HG03460 (cell line): ENCODE measurements around the gene ITPRIPL2.

Source experiments
- ATAC-seq: cut with Tn5 transposase; IDR thresholded peaks from one replicate; pipeline ENCODE4 v1.9.1; 2021; ENCODE audit not compliant: unreplicated experiment

The ITPRIPL2 gene

DNA sequence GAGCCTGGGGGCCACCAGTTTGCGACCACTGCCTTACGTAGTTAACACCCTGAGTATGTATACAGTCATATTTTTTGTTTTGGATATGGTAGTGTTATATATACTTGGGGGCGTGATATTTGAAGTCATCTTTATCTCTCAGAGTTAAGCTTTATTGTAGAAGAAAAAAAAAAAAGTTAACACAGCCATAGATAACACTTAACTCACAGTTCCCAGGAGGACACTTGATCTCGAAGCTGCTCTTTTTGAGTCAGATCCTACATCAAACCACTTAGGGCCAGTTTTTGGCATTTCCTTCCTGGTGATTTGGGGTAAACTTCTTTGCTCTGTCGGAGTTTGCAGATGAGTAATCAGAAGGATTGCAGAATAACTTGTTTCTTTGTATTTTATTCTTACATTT lies 5.8 kb downstream of the ITPRIPL2 start:
- no peak for ATAC-seq

- ATAC-seq = no peak
Observed at GRCh38 chr16:19123535-19124178, 9.9 kb downstream of the ITPRIPL2 start.

DNA sequence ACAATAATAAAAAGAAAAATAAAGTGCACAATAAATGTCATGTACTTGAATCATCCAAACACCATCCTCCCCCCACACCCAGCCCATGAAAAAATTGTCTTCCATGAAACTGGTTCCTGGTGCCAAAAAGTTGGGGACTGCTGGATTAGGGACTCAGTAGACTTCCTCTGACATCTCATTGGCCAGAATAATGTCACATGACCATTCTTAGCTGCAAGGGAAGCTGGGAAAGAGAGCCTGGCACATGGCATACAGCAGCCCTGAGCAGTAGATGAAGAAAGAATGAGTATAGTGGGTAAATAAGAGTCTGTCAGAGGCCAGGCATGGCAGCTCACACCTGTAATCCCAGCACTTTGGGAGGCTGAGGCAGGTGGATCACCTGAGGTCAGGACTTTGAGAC lies 12.5 kb downstream of the ITPRIPL2 start:
- ATAC-seq = no peak

GRCh38 chr16:19127205-19127604 lies 13.4 kb downstream of the ITPRIPL2 start:
- no peak for ATAC-seq

- no peak for ATAC-seq
Observed at GRCh38 chr16:19127674-19128131, 13.9 kb downstream of the ITPRIPL2 start.

DNA sequence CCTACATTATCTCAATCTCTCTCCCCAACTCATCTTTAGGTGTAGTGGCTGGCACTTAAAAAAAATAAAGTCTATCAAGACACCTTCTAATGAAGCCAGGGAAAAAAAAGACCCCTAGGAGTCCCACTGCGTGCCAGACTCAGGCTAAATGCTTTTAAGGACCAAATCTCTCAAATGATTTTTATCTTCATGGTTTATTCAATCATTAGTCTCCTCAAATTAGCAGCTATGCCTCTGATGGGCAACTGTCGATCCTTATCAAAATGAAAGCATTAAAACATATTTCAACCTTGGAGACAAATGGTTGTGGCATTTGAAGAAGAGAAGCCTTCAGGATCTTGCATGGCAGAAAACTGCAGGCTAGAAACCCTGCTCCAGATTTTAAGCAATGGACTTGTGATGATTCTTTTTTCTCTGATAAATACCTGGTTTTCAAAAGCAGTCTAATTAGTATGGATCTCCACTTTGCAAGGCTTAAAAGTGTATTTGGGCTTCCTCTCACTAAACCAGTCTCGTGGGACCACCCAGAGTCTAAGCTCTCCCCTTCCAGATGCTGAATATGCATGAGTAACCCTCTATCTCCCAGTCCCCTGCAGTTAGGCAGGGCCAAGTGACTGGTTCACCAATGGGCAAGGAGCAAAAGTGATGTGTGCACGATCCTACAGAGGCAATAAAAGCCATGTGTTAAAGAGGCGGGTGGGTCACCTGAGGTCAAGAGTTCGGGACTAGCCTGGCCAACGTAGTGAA lies 14.9 kb downstream of the ITPRIPL2 start:
- ATAC-seq = no peak

DNA sequence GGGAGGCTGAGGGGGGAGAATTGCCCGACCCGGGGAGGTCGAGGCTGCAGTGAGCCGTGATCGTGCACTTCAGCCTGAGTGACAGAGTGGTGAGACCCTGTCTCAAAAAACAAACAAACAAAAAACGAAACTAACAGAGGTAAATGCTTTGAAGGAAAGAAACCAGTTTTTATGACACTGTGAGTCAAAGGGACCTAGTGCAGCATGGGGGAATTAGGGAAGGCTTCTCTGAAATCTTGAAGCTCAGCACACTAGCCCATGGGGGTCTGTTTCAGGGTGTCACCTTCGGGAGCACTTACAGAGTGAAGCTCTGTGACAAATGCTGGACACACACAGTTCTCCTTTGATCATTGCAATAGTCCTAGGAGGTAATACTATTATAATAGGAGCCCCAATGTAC lies 16.6 kb downstream of the ITPRIPL2 start:
- no peak for ATAC-seq

DNA sequence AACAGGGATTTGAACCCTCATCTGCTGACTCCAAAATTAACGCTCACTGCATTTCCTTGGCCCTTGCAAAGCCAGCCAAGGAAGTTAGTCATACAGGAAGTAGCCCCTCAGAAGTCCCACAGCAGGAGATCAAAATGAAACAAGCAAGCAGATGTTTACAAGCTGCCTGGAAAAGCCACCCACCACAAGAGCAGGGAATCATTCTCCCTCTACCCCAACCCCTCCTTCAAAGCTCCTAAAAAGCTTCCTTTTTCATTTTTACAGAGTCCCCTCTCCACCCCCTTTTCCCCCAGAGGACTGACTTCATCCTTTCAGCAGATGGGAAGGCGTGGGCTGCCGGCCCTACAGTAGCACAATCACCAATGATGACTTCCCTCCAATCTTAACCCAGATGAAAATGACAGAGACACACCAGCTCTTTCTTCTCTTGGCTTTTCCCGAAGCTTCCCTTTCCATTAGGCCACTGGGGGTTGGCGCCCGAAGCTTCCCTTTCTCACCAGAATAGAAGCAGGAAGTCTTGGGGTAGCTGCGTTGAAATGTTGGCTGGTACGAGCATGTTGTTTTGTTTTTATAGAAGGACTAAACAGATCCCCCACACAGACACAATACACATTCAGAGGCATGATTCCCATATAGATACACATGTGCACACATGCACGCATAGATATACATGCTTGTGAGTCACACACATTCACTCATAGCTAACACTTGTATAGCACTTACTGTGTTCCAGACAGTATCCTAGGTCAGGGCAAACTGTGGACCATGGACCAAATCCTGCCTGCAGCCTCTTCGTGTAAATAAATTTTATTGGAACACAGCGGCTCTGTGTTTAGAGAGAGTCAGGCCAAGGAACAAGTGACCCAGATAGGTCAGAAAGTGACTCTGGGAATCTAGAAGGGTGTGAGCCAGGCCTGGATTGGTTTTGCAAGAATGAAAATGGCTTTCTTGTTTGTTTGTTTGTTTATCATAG lies 17.4 kb downstream of the ITPRIPL2 start:
- no peak for ATAC-seq

DNA sequence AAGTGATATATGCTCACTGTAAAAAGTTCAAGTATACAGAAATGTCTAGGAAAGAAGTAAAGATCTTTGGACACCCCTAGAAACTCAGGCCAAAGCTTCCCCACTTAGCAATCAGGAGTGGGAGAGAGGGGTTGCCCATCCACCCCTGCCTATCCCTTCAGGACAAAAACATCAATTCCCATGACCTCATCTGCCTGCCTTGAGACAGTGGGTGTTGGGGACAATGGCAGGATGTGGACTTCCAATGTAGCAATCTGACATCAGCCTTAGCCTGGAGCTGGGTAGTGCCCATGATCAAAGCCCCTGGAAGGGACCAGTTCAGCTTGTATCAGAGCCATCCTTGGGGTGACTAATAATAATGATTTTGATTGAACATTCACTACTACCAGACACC lies 18.1 kb downstream of the ITPRIPL2 start:
- no peak for ATAC-seq

GRCh38 chr16:19132255-19132654 lies 18.5 kb downstream of the ITPRIPL2 start:
- ATAC-seq = no peak

- no peak for ATAC-seq
Observed at GRCh38 chr16:19132898-19133297, 19.1 kb downstream of the ITPRIPL2 start.

GRCh38 chr16:19133600-19133999 lies 19.8 kb downstream of the ITPRIPL2 start:
- ATAC-seq = no peak

DNA sequence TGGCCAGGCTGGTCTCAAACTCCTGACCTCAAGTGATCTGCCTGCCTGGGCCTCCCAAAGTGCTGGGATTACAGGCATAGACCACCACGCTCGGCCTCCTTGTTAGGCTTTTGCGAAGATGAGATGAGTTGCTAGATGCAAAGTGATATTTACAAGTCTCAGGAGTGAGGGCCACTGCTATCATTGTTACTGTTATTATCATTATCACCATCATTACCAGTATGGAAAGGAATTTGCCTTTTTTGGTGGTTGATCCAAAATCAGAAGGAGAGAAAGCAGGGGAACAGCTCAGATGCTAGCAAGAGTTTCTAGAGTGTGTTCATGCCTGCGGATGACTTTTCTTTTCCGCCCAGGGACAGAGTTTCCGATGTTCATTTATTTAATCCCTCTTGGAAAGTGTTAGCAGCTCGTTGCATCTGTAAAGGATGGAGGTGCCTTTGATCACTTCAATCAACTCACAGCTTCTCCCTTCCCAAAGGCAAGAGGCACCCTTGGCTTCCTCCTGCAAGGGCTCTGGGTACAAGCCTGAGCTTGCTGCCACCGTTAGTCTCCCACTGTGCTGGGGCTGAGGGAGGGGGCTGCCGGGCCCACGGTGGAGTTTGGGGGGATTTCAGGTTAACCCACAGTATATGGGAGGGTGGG lies 21.6 kb downstream of the ITPRIPL2 start:
- no peak for ATAC-seq

GRCh38 chr16:19135896-19136438 lies 22.2 kb downstream of the ITPRIPL2 start:
- no peak for ATAC-seq

- no peak for ATAC-seq
Observed at GRCh38 chr16:19136549-19137196, 22.9 kb downstream of the ITPRIPL2 start.

DNA sequence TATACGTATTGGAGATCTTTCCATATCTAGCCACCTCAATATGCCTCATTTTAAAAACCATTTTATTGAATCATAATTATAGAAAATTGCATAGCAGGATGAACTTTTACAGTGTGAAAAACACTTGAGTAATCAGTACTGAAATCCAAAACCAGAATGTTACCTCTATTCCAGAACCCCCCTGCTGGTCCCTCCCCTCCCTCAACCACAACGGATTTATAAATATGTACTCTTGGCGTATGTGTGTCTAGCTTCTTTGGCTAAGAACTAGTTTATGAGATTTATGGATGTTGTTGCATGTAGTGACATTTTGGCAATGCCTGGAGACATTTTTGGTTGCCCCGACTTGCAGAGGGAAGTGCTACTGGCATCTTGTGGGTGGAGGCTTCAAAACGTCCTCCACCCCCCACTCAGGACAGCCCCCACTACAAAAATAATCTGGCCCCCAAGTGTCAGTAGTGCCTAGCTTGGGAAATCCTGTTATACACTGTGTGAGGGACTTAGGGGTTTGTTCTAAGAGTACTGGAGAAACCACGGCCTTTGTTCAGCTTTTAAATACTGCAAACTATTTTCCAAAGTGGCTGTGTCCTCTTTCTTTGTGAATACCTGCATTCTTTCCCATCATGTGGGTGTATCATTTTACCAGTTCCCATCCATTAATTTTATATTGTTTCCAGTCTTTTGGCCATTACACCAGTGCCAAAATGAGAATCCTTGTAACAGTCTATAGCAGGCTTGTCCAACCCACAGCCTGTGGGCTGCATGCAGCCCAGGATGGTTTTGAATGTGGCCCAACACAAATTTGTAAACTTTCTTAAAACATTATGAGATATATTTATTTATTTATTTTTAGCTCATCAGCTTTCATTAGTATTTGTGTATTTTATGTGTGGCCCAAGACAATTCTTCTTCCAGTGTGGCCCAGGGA lies 23.7 kb downstream of the ITPRIPL2 start:
- ATAC-seq = no peak

- no peak for ATAC-seq
Observed at GRCh38 chr16:19138601-19139000, 24.8 kb downstream of the ITPRIPL2 start.

- no peak for ATAC-seq
Observed at GRCh38 chr16:19139436-19140091, 25.8 kb downstream of the ITPRIPL2 start.

GRCh38 chr16:19140396-19140795 lies 26.6 kb downstream of the ITPRIPL2 start:
- no peak for ATAC-seq
